Stimulated activated CD8-positive, alpha-beta memory T cell treated with anti-CD3 and anti-CD28 coated beads, Interleukin-4, amount 100 ng/mL, for 48 hours (primary cell): ENCODE results near the gene NIM1K.
"Not testable (repeated sequence)": the region's sequence is repeated elsewhere in the genome, so short reads cannot be mapped to it uniquely, and the experiment has no call there.

Experiments used
- DNase-seq: peaks from one replicate; pipeline ENCODE4 v3.0.0-alpha.2; 2020

Gene NIM1K

GRCh38 chr5:43191740-43192557, at the start of gene NIM1K:
Gene NIM1K, plus strand, starts transcription at chr5:43192225. Its CDS starts 53,551 bp downstream, at chr5:43245776.
- DNase-seq: peak; percentile 65

GRCh38 chr5:43145071-43145470, 47.0 kb upstream of the NIM1K start:
- DNase-seq: no peak

- DNase-seq: no peak
Measured at GRCh38 chr5:43146958-43147357, 45.1 kb upstream of the NIM1K start.

- DNase-seq: no peak
Measured at GRCh38 chr5:43148417-43148816, 43.6 kb upstream of the NIM1K start.

GRCh38 chr5:43149231-43149630, 42.8 kb upstream of the NIM1K start:
- DNase-seq: no peak

- DNase-seq: no peak
Measured at GRCh38 chr5:43150075-43150474, 42.0 kb upstream of the NIM1K start.

- DNase-seq: no peak
Measured at GRCh38 chr5:43150748-43151147, 41.3 kb upstream of the NIM1K start.

- no peak for DNase-seq
Measured at GRCh38 chr5:43152946-43153345, 39.1 kb upstream of the NIM1K start.

GRCh38 chr5:43154469-43154868, 37.6 kb upstream of the NIM1K start:
- no peak for DNase-seq

- DNase-seq: no peak
Measured at GRCh38 chr5:43155394-43156096, 36.5 kb upstream of the NIM1K start.

- no peak for DNase-seq
Measured at GRCh38 chr5:43156388-43156787, 35.6 kb upstream of the NIM1K start.

- DNase-seq: no peak
Measured at GRCh38 chr5:43157068-43157467, 35.0 kb upstream of the NIM1K start.

GRCh38 chr5:43161244-43161643, 30.8 kb upstream of the NIM1K start:
- no peak for DNase-seq

- DNase-seq: not testable (repeated sequence)
Measured at GRCh38 chr5:43164801-43165200, 27.2 kb upstream of the NIM1K start.

- DNase-seq: no peak
Measured at GRCh38 chr5:43165323-43165722, 26.7 kb upstream of the NIM1K start.

- DNase-seq: no peak
Measured at GRCh38 chr5:43168175-43168574, 23.9 kb upstream of the NIM1K start.

GRCh38 chr5:43171451-43171850, 20.6 kb upstream of the NIM1K start:
- DNase-seq: no peak

GRCh38 chr5:43171926-43172325, 20.1 kb upstream of the NIM1K start:
- no peak for DNase-seq

- no peak for DNase-seq
Measured at GRCh38 chr5:43172779-43173178, 19.2 kb upstream of the NIM1K start.

- DNase-seq: no peak
Measured at GRCh38 chr5:43174586-43174985, 17.4 kb upstream of the NIM1K start.

GRCh38 chr5:43179836-43180235, 12.2 kb upstream of the NIM1K start:
- DNase-seq: no peak

- DNase-seq: no peak
Measured at GRCh38 chr5:43182421-43182820, 9.6 kb upstream of the NIM1K start.

GRCh38 chr5:43183101-43183500, 8.9 kb upstream of the NIM1K start:
- not testable (repeated sequence) for DNase-seq
